ENCODE data around the gene STX18.

DNA sequence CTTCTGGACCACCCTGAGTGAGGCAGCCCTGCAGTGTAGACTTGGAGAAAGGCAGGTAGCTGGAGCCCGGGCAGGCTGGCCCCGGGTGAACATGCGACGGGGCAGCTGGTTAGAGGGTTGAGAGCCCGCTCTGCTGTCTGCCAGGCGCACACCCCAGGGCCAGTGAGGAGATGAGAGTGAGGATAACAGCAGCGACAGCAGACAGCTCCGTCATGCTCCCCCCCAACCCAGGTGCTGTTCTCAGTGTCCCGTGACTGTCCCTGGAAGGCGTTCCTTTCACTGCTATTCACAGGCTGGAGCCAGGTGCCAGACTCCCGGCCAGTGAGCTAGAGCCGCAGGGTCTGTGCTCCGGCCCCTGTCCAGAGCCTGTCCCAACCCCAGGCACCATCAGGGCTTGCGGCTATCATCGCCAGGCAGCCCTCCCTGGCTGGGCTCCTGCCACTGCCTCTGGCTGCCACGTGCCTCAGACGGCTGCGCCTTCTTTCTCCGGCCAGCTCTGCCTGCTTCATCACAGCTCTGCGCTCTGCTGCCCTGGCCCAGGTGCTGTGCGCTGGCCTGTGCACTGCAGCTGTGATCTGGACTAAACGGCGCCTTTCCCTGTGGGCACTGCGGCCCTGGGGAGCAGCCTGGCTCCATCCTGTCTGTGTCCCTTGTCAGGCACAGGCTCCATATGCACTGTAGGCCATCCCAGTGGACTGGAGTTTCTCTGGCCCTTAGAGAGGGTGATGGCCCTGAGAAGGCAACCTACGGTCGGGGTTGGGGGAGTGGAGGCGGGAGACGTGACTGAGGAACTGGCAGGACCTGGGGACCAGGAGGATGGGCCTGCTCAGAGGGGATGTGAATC lies 135.2 kb downstream of the STX18 start:
- TF ChIP-seq MYNN (CRISPR knock-in tag; IDR thresholded peaks at IDR 0.05; ENCODE audit: low read depth) (no peak), ARNT2 (CRISPR knock-in tag; IDR thresholded peaks at IDR 0.05; ENCODE audit: low read depth) (no peak), U2AF1 (optimal IDR thresholded peaks at IDR 0.05; ENCODE audit: low read depth, low read length) (no peak), REPIN1 (CRISPR knock-in tag; IDR thresholded peaks at IDR 0.05; ENCODE audit: borderline replicate concordance, low read depth) (no peak), HNF4G (IDR thresholded peaks at IDR 0.05; ENCODE audit: borderline replicate concordance, low read depth, low read length) (no peak), HNF4G (CRISPR knock-in tag; IDR thresholded peaks at IDR 0.05; ENCODE audit: borderline replicate concordance, low read depth) (no peak), RARG (CRISPR knock-in tag; IDR thresholded peaks at IDR 0.05; ENCODE audit: low read depth) (no peak)
- TF ChIP-seq, protein P1, sequence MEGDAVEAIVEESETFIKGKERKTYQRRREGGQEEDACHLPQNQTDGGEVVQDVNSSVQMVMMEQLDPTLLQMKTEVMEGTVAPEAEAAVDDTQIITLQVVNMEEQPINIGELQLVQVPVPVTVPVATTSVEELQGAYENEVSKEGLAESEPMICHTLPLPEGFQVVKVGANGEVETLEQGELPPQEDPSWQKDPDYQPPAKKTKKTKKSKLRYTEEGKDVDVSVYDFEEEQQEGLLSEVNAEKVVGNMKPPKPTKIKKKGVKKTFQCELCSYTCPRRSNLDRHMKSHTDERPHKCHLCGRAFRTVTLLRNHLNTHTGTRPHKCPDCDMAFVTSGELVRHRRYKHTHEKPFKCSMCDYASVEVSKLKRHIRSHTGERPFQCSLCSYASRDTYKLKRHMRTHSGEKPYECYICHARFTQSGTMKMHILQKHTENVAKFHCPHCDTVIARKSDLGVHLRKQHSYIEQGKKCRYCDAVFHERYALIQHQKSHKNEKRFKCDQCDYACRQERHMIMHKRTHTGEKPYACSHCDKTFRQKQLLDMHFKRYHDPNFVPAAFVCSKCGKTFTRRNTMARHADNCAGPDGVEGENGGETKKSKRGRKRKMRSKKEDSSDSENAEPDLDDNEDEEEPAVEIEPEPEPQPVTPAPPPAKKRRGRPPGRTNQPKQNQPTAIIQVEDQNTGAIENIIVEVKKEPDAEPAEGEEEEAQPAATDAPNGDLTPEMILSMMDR (CRISPR knock-in tag; IDR thresholded peaks at IDR 0.05) = no peak
- TF ChIP-seq, protein P2, sequence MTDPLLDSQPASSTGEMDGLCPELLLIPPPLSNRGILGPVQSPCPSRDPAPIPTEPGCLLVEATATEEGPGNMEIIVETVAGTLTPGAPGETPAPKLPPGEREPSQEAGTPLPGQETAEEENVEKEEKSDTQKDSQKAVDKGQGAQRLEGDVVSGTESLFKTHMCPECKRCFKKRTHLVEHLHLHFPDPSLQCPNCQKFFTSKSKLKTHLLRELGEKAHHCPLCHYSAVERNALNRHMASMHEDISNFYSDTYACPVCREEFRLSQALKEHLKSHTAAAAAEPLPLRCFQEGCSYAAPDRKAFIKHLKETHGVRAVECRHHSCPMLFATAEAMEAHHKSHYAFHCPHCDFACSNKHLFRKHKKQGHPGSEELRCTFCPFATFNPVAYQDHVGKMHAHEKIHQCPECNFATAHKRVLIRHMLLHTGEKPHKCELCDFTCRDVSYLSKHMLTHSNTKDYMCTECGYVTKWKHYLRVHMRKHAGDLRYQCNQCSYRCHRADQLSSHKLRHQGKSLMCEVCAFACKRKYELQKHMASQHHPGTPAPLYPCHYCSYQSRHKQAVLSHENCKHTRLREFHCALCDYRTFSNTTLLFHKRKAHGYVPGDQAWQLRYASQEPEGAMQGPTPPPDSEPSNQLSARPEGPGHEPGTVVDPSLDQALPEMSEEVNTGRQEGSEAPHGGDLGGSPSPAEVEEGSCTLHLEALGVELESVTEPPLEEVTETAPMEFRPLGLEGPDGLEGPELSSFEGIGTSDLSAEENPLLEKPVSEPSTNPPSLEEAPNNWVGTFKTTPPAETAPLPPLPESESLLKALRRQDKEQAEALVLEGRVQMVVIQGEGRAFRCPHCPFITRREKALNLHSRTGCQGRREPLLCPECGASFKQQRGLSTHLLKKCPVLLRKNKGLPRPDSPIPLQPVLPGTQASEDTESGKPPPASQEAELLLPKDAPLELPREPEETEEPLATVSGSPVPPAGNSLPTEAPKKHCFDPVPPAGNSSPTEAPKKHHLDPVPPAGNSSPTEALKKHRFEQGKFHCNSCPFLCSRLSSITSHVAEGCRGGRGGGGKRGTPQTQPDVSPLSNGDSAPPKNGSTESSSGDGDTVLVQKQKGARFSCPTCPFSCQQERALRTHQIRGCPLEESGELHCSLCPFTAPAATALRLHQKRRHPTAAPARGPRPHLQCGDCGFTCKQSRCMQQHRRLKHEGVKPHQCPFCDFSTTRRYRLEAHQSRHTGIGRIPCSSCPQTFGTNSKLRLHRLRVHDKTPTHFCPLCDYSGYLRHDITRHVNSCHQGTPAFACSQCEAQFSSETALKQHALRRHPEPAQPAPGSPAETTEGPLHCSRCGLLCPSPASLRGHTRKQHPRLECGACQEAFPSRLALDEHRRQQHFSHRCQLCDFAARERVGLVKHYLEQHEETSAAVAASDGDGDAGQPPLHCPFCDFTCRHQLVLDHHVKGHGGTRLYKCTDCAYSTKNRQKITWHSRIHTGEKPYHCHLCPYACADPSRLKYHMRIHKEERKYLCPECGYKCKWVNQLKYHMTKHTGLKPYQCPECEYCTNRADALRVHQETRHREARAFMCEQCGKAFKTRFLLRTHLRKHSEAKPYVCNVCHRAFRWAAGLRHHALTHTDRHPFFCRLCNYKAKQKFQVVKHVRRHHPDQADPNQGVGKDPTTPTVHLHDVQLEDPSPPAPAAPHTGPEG (CRISPR knock-in tag; IDR thresholded peaks at IDR 0.05) = no peak
- TF ChIP-seq, protein P3, sequence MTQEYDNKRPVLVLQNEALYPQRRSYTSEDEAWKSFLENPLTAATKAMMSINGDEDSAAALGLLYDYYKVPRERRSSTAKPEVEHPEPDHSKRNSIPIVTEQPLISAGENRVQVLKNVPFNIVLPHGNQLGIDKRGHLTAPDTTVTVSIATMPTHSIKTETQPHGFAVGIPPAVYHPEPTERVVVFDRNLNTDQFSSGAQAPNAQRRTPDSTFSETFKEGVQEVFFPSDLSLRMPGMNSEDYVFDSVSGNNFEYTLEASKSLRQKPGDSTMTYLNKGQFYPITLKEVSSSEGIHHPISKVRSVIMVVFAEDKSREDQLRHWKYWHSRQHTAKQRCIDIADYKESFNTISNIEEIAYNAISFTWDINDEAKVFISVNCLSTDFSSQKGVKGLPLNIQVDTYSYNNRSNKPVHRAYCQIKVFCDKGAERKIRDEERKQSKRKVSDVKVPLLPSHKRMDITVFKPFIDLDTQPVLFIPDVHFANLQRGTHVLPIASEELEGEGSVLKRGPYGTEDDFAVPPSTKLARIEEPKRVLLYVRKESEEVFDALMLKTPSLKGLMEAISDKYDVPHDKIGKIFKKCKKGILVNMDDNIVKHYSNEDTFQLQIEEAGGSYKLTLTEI (CRISPR knock-in tag; conservative IDR thresholded peaks at IDR 0.05) = no peak

All from HepG2 (cell line).